ENCODE data around the gene ANKRD52.
"Not testable (repeated sequence)": the region's sequence is repeated elsewhere in the genome, so short reads cannot be mapped to it uniquely, and the experiment has no call there.

The ANKRD52 gene

DNA sequence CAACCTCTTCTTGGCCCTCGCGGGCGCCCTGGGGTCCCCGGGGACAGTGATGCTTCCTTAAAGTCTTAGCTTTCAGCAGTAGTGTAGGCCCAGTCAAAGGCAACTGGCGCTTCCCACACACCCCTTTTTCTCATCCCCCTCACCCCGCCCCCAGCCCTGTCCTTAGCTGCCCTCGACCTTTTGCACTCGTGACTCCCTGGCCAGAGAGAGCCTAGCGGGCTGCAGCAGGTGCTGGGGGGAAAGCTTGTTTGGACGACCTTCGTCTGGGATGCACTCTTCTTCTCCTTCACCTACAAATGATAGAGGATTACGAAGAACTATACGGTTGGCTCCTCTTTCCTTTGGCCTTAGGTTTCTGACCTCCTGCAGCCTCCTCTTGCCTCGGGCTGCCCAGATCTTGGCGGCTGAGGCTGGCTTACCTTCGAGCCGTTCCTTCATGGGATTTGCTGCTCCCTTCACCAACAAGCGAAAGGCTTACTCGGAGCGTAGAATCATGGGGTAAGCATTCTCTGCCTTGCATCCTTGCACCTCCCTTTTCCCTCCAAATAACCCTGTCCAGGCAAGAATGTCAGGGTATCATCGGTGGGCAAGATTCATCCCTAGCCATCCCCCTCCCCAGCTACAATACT, 9.4 kb upstream of the ANKRD52 start:
- peaks cover 23% of the 10 kb centered on the region for H3K36me3 ChIP-seq (ENCODE audit: insufficient read depth, low read length)
- peak overlapping the region; percentile 82 to 88 for H3K4me3 ChIP-seq (ENCODE audit: low read depth in 1 of 2, low read length in 2 of 2)
- peaks cover 11% of the 10 kb centered on the region for H3K4me1 ChIP-seq (ENCODE audit: insufficient read depth, low read length)
- peak overlapping the region; percentile 57 for H3K9ac ChIP-seq (ENCODE audit: low read length)
- H3K9me3 ChIP-seq (ENCODE audit: low read length): no peaks in the 10 kb centered on the region
- peak overlapping the region; percentile 81 for H3K27ac ChIP-seq (ENCODE audit: low read depth, low read length)
- H3K27me3 ChIP-seq (ENCODE audit: control insufficient read depth in 1 of 2, insufficient read depth in 2 of 2, low read length in 2 of 2): no peaks in the 10 kb centered on the region

DNA sequence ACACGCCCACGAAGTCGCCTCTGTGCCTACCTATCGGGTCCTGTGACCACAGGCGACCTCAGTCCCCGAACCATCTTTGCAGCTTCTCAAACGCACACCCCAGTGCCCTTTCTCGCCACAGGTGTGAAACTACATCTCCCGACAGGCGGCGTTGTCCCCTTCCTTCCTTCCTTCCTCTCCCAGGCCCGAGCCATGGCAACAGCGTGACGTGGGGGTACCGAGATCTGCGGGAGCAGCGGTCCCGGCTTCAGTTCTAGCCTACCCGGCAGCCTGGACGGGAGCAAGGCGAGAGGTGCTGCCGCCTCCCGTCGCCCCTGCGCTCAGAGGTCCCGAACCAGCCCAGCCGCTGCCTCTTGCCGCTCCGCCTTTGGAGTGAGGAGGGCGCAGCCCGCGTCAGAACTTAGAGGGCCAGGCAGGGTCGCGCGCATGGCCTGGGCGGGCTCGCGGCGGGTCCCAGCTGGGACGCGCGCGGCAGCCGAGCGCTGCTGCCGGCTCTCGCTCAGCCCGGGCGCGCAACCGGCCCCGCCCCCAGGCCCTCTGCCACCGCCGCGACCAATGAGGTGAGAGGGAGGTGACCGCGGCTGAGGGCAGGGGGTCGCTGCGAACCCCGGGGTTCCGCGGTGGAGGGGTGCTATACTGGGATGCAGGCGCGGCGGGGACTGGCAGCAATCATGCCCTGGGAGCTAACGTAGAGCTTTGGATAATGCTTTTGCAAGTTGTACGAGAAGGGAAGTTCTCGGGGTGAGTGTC, 8.7 kb upstream of the ANKRD52 start, which contains the start of gene COQ10A:
Gene COQ10A, plus strand, starts transcription at position 250 of the 750 bp plus-strand sequence. Its CDS starts 177 bp downstream, at position 427.
- Histone ChIP-seq H3K36me3 (ENCODE audit: insufficient read depth, low read length) (peaks cover 17% of the 10 kb centered on the region), H3K4me3 (ENCODE audit: low read depth in 1 of 2, low read length in 2 of 2) (peak within 1 kb of the TSS; percentile 82 to 88), H3K9ac (ENCODE audit: low read length) (peak within 1 kb of the TSS; percentile 82), H3K4me1 (ENCODE audit: insufficient read depth, low read length) (peaks cover 11% of the 10 kb centered on the region), H3K27ac (ENCODE audit: low read depth, low read length) (peak within 1 kb of the TSS; percentile 81), H3K27me3 (ENCODE audit: control insufficient read depth in 1 of 2, insufficient read depth in 2 of 2, low read length in 2 of 2) (no peaks in the 10 kb centered on the region), H3K9me3 (ENCODE audit: low read length) (no peaks in the 10 kb centered on the region)

DNA sequence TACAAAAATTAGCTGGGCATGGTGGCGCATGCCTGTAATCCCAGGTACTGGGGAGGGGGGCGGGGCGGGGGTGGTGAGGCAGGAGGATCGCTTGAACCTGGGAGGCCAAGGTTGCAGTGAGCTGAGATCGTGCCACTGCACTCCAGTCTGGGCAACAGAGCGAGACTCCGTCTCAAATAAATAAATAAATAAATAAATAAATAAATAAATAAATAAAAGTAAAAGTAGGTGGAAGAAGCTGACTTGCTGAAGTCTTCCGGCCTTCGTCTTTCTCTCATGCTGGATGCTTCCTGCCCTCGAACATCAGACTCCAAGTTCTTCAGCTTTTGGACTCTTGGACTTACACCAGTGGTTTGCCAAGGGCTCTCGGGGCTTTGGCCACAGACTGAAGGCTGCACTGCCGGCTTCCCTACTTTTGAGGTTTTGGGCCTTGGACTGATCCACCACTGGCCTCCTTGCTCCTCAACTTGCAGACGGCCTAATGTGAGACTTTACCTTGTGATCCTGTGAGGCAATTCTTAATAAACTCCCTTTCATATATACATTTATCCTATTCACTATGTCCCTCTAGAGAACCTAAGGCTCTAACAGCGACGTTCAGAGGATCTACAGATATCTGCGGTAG, 8.0 kb upstream of the ANKRD52 start:
- not testable (repeated sequence) for H3K9me3 ChIP-seq (ENCODE audit: low read length); H3K27me3 ChIP-seq (ENCODE audit: control insufficient read depth in 1 of 2, insufficient read depth in 2 of 2, low read length in 2 of 2)
- peak overlapping the region; percentile 81 for H3K27ac ChIP-seq (ENCODE audit: low read depth, low read length)
- H3K36me3 ChIP-seq (ENCODE audit: insufficient read depth, low read length): peaks cover 10% of the 10 kb centered on the region
- H3K9ac ChIP-seq (ENCODE audit: low read length): peak overlapping the region; percentile 82
- H3K4me1 ChIP-seq (ENCODE audit: insufficient read depth, low read length): peaks cover 11% of the 10 kb centered on the region
- H3K4me3 ChIP-seq (ENCODE audit: low read depth in 1 of 2, low read length in 2 of 2): peak overlapping the region; percentile 82 to 88

DNA sequence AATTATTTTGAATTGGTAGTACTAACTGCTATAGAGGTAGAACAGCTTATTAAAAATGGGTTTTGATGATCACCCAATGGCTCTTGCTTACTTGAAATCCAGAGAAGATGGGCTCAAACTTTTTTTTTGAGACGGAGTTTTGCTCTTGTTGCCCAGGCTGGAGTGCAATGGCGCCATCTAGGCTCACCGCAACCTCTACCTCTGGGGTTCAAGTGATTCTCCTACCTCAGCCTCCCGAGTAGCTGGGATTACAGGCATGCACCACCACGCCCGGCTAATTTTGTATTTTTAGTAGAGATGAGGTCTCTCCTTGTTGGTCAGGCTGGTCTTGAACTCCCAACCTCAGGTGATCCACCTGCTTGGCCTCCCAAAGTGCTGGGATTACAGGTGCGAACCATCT, 4.8 kb upstream of the ANKRD52 start:
- H3K4me1 ChIP-seq (ENCODE audit: insufficient read depth, low read length): peaks cover 15% of the 10 kb centered on the region
- not testable (repeated sequence) for H3K9ac ChIP-seq (ENCODE audit: low read length); H3K4me3 ChIP-seq (ENCODE audit: low read depth in 1 of 2, low read length in 2 of 2); H3K9me3 ChIP-seq (ENCODE audit: low read length); H3K36me3 ChIP-seq (ENCODE audit: insufficient read depth, low read length); H3K27ac ChIP-seq (ENCODE audit: low read depth, low read length); H3K27me3 ChIP-seq (ENCODE audit: control insufficient read depth in 1 of 2, insufficient read depth in 2 of 2, low read length in 2 of 2)

DNA sequence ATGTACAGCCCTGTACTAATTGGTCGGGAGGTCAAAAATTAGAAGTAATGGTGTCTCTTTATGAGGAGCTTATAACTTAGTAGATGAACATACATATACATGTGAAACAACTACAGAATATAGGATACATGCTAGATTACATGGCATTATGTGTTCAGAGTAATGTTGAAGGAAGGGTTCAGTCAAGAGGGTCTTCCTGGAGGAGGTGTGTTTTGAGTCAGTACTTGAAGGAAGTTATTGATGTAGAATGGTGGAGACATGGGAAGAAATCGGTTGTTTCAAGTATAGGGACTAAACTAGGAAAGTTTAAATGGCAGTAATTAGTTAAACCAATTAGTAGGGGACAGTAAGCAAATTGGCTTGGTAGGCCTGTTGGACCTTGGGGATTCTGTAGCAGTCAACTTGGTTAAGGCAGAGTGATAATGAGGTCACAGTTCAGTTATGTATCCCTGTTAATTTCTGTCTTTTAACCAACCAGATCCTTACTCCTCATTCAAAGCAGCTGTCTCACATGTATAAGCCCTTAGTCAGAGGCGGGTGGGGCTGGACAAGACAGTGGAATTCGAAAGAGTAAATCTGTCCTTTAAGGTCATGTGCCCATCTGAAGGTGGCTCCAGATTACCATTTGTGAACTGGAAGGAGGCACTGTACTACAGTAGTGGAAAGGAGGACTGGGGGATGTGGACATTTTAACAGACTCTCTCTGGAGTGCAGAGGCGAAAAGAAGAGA, 3.5 kb upstream of the ANKRD52 start:
- Histone ChIP-seq H3K9ac (ENCODE audit: low read length) (no peak overlapping the region), H3K27ac (ENCODE audit: low read depth, low read length) (no peak overlapping the region), H3K4me3 (ENCODE audit: low read depth in 1 of 2, low read length in 2 of 2) (no peak overlapping the region), H3K9me3 (ENCODE audit: low read length) (no peaks in the 10 kb centered on the region), H3K36me3 (ENCODE audit: insufficient read depth, low read length) (peaks cover 5% of the 10 kb centered on the region), H3K27me3 (ENCODE audit: control insufficient read depth in 1 of 2, insufficient read depth in 2 of 2, low read length in 2 of 2) (no peaks in the 10 kb centered on the region), H3K4me1 (ENCODE audit: insufficient read depth, low read length) (peaks cover 19% of the 10 kb centered on the region)

DNA sequence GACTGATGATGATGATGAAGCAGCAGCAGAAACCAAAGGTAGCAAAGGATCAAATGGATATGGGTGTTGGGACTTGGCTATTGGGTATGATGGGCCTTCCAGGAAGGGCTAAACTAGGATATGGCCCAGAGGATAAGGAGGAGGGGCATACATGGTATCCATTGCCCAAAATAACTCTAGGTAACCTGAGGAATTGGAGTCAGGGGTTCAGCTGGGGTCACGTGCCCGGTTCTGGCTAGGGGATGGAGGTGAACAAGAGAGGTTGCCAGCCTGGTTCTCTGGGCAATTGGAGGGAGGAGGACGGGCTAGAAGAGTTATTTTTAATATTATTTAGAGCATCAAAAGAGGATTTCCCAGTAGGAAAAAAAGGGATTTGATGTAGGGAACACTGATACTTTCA, 2.7 kb upstream of the ANKRD52 start:
- Histone ChIP-seq H3K4me3 (ENCODE audit: low read depth in 1 of 2, low read length in 2 of 2) (no peak overlapping the region), H3K27me3 (ENCODE audit: control insufficient read depth in 1 of 2, insufficient read depth in 2 of 2, low read length in 2 of 2) (no peaks in the 10 kb centered on the region), H3K9me3 (ENCODE audit: low read length) (no peaks in the 10 kb centered on the region), H3K4me1 (ENCODE audit: insufficient read depth, low read length) (peaks cover 22% of the 10 kb centered on the region), H3K36me3 (ENCODE audit: insufficient read depth, low read length) (peaks cover 11% of the 10 kb centered on the region), H3K9ac (ENCODE audit: low read length) (no peak overlapping the region), H3K27ac (ENCODE audit: low read depth, low read length) (no peak overlapping the region)

DNA sequence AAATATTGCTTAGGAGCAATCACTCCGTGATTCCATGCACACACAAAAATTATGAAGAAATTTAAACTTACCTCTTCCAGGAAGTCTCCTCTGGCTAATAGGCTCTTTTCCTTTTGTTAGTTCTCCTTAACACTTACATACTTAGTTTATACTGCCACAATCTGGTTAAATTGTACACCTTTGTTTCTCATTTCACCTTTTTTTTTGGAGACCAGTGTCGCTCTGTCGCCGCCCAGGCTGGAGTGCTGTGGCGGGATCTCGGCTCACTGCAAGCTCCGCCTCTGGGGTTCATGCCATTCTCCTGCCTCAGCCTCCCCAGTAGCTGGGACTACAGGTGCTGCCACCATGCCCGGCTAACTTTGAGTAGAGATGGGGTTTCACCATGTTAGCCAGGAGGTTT, 2.2 kb upstream of the ANKRD52 start:
- Histone ChIP-seq H3K27me3 (ENCODE audit: control insufficient read depth in 1 of 2, insufficient read depth in 2 of 2, low read length in 2 of 2) (no peaks in the 10 kb centered on the region), H3K36me3 (ENCODE audit: insufficient read depth, low read length) (peaks cover 17% of the 10 kb centered on the region), H3K27ac (ENCODE audit: low read depth, low read length) (no peak overlapping the region), H3K9ac (ENCODE audit: low read length) (no peak overlapping the region), H3K4me1 (ENCODE audit: insufficient read depth, low read length) (peaks cover 23% of the 10 kb centered on the region), H3K9me3 (ENCODE audit: low read length) (no peaks in the 10 kb centered on the region), H3K4me3 (ENCODE audit: low read depth in 1 of 2, low read length in 2 of 2) (no peak overlapping the region)

DNA sequence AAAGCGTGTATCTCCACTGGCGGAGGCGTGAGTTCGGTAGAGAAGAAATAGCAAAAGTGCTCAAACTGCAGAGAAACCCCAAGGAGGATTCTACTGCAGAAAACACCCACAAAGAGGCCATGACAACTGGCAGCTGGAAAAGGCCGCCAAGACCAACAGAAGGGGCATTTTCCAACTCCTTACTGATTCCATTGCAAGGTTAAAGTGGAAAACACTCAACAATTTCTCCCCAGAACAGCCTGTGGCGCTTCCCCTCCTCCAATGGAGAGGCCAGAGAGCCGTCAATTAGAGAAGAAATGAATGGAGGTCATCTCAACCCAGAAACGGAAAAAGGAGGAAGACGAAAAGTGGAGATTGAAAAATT, 618 bp upstream of the ANKRD52 start:
- H3K36me3 ChIP-seq (ENCODE audit: insufficient read depth, low read length): peaks cover 32% of the 10 kb centered on the region

DNA sequence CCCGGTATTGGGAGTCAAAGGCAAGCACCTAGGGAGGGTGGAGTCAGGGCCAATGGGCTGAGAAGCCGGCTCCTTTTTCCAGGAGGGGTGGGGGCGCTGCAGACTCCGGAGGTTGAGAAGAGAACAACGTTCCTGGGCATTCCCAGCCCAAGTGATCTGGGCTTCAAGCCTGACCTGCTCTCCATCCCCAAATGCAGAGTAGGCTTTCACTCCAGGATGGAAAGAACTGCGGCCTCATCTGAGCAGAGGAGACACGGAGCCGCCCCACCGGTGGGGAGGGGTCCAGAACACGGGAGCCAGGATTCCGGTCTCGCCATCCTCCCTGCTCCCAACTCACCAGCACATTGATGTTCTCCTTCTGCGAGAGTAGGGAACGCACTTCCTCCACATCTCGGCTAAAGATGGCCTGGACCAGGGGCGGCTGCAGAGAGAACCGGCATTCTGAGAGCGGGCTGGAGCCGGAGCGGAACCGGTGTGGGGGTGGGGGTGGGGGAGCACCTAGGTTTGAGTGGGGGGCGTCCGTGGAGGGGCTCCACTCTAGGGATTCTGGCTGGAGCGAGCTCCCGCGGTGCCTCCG, 605 bp downstream of the ANKRD52 start:
- H3K9ac ChIP-seq (ENCODE audit: low read length): peak overlapping the region; percentile 92
- peaks cover 44% of the 10 kb centered on the region for H3K36me3 ChIP-seq (ENCODE audit: insufficient read depth, low read length)
- H3K4me3 ChIP-seq (ENCODE audit: low read depth in 1 of 2, low read length in 2 of 2): peak overlapping the region; percentile 63 to 78
- H3K9me3 ChIP-seq (ENCODE audit: low read length): no peaks in the 10 kb centered on the region
- H3K27me3 ChIP-seq (ENCODE audit: control insufficient read depth in 1 of 2, insufficient read depth in 2 of 2, low read length in 2 of 2): no peaks in the 10 kb centered on the region
- peaks cover 23% of the 10 kb centered on the region for H3K4me1 ChIP-seq (ENCODE audit: insufficient read depth, low read length)
- H3K27ac ChIP-seq (ENCODE audit: low read depth, low read length): peak overlapping the region; percentile 97

More for the DNA sequence above, 618 bp upstream of the ANKRD52 start:
- Histone ChIP-seq H3K27me3 (ENCODE audit: control insufficient read depth in 1 of 2, insufficient read depth in 2 of 2, low read length in 2 of 2) (no peaks in the 10 kb centered on the region), H3K27ac (ENCODE audit: low read depth, low read length) (peak overlapping the region; percentile 97), H3K9ac (ENCODE audit: low read length) (peak overlapping the region; percentile 78), H3K4me1 (ENCODE audit: insufficient read depth, low read length) (peaks cover 23% of the 10 kb centered on the region), H3K4me3 (ENCODE audit: low read depth in 1 of 2, low read length in 2 of 2) (peak overlapping the region; percentile 63 to 82), H3K9me3 (ENCODE audit: low read length) (no peaks in the 10 kb centered on the region)

DNA sequence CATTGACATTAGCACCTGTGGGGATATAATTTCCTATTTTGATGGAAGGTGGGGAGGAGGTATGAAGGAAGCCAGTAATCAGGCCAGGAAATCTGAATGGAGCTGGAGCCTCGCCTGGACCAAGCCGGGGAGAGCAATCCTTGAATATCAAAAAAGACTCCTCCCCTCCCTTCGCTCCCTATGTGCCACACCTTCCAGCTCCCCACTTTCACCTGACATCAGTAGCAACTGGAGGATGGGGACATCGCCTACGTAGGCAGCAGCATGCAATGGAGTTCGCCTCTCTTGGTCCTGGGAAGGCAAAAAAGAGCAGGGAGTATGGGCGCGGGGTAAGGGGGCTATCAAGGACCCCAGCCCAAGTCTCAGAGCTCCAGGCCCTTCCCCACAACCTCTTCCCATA, 1.1 kb downstream of the ANKRD52 start:
- no peaks in the 10 kb centered on the region for H3K27me3 ChIP-seq (ENCODE audit: control insufficient read depth in 1 of 2, insufficient read depth in 2 of 2, low read length in 2 of 2)
- H3K4me3 ChIP-seq (ENCODE audit: low read depth in 1 of 2, low read length in 2 of 2): peak overlapping the region; percentile 63 to 78
- peak overlapping the region; percentile 97 for H3K27ac ChIP-seq (ENCODE audit: low read depth, low read length)
- peaks cover 23% of the 10 kb centered on the region for H3K4me1 ChIP-seq (ENCODE audit: insufficient read depth, low read length)
- H3K9ac ChIP-seq (ENCODE audit: low read length): peak overlapping the region; percentile 92
- no peaks in the 10 kb centered on the region for H3K9me3 ChIP-seq (ENCODE audit: low read length)
- H3K36me3 ChIP-seq (ENCODE audit: insufficient read depth, low read length): peaks cover 49% of the 10 kb centered on the region

Measured in muscle layer of colon (tissue), 2 donors.